Inferior parietal cortex (tissue), 1 donor: ENCODE data around the gene TMPRSS2.

Source experiments
- DNase-seq: peaks from one replicate; pipeline ENCODE4 v3.0.0-alpha.2; 2016; ENCODE audit errors: extremely low spot score

The TMPRSS2 gene

DNA sequence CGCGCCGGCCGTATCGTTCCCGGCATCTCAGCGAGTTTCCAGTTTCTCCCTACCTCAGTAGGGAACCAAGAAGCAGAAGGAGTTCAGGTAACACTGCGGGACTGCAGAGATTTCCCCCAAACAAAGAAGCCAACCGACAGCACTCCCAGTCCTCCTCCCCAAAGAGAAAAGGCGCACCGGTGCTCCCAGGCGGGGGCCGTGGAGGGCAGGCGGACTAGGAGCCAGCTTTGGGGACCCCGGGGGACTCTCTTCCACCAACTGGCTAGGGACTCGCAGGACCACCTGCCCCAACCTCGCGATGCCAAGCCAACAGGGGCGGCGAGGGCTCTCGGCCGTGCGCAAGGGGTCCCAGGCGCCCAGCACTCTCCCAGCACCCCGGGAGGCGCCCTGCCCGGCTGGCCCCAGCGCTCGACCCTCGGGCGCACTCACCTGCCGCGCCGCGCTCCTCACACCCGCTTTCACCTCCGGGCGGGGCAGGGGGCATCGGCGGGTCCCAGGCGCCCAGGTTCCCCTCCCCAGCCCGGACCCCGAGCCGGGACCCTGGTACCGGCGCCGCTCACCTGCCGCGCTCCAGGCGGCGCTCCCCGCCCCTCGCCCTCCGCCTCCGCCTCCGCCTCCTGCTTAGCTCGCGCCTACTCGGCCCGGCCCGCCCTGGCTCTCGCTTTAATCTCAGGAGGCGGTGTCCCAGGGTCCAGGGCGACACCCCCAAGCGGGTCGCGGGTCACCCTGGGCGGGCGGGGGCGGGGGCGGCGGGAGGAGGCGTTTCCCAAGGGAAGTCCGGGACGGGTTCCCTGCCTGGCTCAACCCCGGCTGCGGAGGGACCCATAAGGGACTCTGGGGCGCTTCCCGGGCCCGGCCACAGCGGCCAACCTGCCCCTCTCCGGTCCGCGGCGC is at the start of gene TMPRSS2:
Gene TMPRSS2 (minus strand): TSS at position 638 of the 894 bp plus-strand sequence. CDS start 10,025 bp downstream, outside the sequence.
- DNase-seq: no peak

DNA sequence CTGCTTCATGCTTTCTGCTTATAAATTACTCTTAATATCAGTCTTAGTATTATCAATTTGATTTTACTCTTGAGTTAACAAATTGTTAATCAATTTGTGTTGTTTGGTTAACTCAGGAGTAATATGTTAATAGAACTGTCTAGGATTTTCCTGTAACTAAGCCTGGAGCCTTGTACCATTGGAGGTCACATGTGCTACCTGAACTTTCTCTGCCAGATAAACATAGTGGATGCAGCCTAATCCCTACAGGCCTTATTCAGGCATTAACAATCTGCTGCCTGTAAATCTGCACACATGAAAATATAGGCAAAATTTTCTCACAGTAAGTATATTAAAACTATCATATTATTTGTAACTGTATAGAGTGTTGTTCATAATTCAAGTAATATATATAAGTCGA is 47.1 kb upstream of the TMPRSS2 start:
- no peak for DNase-seq

DNA sequence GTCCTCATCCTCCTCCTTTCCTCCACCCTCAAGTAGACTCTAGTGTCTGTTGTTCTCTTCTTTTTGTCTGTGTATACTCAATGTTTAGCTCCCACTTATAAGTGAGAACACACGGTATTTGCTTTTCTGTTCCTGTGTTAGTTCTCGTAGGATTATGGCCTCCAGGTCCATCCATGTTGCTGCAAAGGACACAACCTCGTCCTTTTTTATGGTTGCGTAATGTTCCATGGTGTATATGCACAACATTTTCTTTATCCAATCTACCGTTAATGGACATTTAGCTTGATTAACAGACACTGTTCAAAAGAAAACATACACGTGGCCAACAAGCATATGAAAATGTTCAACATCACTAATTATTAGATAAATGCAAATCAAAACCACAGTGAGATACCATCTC is 44.3 kb upstream of the TMPRSS2 start:
- DNase-seq: no peak

DNA sequence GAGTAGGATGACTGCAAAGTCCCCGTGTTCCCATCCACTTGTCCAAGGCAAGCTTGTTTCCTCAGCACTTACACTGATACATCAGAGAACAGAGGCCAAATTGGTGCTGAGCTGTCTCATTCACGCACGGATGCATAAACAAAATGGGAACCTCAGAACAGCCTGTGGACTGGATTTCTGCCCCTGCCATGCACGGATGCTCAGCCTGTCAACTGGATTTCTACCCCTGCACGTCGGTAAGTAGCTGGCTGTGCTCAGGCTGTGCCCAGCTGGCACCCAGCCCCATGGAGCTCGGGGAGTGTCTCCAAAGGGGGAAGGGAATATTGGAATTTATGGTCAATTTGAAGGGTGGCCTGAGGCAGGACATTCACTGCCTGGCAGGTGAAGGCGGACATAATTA is 40.8 kb upstream of the TMPRSS2 start:
- no peak for DNase-seq

DNA sequence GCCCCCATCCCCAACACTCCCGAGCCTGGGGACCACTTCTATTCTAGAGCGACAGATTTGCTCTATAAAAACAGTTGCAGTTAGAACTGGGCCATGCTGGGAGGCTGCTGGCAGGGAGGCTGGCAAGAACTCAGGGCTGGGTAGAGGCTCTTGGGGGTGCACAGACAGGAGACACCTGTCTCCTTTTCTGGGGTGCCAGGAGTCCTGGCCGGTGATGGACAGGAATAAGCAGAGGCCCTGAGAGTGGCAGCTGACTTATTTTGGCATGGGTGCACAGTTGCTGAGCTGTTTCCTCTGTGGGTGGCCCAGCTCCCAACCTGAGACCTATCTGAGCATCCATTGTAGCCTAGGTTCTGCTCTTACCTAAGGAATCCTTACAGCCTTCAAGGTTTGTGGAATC is 39.2 kb upstream of the TMPRSS2 start:
- no peak for DNase-seq

DNA sequence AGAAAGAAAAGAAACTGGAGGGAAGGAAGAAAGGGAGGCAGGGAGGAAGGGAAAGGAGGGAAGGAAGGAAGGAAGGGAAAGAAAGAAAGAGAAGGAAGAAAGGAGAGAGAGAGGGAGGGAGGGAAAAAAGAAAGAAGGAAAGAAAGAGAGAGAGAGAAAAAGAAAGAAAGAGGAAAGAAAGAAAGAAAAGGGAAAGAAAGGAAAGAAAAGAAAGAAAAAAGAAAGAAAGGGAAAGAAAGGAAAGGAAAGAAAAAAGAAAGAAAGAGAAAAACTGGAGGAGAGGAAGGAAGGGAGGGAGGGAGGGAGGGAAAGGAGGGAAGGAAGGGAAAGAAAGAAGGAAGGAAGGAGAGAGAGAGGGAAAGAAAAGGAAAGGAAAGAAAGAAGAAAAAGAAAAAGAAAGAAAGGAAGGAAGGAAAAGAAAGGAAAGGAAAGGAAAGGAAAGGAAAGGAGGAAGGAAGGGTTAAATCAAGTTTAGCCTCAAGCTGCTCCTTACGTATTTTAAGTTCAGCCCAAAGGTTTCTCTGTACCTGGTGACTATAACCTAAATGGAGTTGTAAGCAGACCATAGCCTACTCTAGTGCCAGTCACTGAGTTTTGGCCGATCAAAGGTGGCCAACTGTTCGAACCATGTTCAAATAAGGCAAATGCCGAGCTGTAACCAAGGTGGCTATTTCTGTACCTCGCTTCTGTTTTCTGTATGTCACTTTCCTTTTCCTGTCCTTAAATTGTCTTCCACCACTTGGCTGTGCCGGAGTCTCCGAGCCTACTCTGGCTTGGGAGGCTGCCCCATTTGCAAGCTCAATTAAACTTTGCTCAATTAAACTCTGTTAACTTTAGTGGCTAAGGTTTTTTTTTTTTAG is 37.8 kb upstream of the TMPRSS2 start:
- DNase-seq: no peak

DNA sequence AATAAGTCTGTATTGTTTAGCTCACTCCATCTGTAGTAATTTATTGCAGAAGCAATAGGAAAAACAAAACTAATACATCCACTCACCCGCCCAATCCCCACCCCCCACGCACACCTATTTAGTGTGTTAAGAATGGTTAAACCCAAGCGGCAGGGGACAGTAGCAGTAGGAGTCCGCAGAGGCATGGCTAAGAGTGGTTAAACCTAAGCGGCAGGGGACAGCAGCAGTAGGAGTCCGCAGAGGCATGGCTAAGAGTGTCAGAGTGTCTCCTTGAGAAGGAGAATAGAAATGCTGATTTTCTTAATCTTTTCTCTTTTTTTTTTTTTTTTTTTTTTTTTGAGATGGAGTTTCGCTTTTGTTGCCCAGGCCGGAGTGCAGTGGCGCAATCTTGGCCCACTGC is 34.8 kb upstream of the TMPRSS2 start:
- no peak for DNase-seq

DNA sequence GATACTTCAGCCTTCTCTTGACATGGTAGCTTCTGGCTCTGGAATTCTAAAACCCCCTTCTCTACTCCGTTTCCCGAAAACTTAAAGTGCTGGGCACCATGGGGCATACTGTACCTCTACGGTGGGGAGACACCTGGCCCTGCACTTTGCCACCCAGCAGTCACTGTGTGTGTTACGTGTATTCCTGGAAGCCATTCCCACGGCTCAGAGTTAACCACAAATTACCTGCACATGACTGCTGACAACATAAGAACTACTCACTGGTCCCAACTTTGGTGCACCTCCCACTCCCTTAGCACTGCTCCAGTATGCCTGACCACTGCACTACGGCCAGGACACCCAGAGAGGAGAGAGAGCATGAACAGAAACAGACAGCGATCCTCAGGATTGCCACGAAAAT is 29.4 kb upstream of the TMPRSS2 start:
- no peak for DNase-seq

DNA sequence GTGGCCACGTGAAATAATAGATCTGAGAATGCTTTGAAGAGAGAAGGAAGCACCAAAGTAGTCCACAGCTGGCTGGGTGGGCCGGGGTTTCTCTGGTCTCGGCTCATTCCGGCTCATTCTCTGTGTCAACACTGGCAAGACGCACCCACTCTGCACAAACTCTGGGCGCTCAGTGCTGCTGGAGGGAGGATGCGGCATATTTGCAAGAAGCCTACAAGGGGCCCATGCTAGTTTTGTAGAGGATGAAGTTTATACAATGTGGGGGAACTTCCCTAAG is 28.8 kb upstream of the TMPRSS2 start:
- no peak for DNase-seq

DNA sequence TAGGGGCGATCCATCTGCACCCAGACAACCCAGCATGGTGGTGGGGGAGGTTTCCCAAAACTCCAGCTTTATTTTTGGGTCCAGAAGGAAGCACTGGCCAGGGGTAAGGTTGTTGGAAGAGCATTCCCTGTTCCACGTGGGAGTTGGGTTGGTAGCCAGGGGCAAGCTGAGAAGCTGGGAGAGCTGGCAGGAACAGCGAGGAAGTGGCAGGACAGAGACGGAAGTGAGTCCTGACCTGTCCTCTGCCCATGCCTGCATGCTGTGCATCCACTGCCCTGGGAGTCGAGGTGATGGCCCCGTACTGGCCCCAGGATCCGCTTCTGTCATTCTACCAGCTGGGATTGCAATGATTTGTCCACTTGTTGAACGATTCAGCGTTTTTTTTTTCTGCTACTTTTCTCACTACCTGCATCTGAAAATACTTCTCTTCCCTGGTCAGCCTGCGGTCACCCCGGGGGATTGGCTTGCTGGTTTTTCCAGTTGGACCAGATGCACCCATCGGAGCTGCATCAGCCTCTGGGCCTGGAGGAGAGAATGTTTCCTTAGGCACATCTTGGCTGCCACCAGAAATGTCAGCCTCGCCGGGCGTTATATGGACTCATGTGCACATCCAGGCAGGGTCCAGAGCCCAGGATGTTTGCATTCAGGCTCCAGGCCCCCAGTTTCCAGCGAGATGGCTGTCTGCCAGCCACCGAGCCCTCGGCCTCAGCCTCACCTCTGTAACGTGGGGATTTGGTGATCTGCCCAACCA is 28.3 kb upstream of the TMPRSS2 start:
- DNase-seq: no peak

DNA sequence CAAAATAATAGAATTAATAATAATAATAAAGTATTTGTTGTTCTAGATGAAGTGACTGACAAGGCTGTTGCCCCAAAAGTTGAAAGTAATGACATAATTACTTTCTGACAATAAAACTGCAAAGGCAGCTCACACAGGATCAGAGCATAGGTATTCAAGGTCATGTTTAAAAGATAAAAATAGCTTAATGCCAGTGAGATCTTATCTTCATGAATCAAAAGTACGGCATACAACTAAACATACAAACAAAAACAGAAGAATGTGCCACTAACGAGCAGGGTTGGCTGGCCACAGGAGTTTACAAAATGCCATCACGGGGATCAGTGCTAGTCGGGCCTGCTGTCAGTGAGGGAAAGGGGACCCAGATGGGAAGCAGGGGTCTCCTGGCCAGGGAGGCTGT is 22.4 kb upstream of the TMPRSS2 start:
- no peak for DNase-seq

DNA sequence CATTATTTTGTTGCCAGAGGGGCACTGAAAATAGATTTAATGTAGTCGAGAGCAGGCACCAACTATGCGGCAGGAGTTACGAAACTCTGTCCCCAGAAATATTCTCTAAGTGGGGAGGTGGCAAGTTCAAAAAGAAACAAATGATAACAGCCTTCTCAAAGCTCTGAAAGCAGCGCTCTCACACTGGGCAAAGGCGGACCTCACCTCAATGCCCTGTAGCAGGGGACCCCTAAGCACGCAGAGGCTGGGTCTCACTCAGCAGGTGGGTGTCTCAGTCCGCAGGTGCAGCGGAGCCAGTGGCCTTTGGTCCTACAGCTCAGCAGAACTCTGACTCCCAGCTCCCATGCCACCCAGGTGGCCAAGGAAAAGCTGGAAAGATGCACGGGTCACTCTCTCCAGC is 21.8 kb upstream of the TMPRSS2 start:
- no peak for DNase-seq

DNA sequence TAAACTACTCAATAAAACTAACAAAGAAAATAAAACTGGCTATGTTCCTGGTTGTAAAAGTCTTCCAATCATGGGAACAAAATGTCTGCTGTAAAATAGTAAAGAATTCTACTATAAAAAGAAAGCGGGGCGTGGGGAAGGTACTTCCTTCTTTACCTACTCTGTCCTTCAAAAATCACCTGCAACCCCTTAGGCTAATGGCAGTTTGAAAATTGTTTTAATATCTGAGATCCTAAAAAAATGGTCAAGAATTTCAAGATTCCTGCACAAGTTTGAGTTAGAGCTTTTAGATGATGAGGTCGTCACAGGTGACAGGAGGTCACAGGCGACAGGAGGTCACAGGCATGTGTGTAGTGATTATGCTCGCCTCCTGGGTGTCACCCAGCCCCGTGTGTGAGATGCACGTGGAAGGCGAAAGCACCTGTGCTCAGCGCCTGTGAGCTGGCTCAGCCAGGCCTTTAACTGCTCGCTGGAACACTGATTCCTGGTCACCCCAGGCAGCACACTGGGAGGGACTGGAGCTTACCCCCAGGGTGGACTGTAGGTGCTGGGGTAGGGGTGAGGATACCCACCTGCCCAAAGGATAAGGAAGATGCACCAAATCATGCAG is 18.6 kb upstream of the TMPRSS2 start:
- DNase-seq: no peak

DNA sequence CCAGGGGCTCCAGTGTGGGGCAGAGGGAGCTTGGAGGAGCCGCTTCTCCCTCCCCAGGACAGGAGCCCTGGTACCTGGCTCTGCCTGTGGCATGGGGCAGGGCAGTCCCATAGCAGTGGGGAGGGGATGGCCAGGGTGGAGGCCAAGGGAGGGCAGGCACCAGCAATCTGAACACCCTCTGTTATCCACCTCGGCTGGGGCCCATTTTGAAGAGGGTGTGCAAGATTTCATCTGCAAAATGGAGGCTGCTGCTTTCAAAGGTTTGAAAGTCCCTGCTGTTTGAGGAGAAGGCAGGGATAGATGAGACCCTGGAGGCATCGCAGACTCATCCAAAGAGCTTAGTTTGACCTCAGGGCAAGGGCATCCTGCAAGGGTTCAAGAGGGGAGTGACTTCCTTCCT is 15.2 kb upstream of the TMPRSS2 start:
- DNase-seq: no peak

DNA sequence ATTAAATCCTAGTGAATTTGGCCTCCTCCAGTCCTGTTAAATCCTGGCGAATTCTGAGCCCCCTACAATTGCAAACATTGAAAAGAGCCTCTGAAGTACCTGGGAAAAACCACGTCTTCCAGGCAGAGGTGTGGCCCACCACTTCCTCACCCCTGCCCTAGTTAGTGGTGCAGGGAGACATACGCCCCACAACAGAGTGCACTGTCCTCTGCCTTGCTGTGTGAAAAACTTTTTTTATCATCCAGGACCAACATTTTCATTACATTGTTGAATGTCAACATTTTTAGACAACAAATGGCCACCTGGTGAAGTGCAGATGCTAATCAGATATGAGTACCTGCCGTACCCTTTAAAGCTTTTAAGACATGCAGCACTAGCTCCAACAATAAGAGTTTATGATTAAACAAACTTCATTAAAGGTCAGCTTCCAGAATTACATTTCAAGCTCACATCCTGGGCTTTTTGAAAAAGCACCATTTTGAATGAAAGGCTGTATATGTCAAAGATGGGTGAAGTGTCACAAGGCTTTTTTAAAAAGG is 13.6 kb upstream of the TMPRSS2 start:
- no peak for DNase-seq

DNA sequence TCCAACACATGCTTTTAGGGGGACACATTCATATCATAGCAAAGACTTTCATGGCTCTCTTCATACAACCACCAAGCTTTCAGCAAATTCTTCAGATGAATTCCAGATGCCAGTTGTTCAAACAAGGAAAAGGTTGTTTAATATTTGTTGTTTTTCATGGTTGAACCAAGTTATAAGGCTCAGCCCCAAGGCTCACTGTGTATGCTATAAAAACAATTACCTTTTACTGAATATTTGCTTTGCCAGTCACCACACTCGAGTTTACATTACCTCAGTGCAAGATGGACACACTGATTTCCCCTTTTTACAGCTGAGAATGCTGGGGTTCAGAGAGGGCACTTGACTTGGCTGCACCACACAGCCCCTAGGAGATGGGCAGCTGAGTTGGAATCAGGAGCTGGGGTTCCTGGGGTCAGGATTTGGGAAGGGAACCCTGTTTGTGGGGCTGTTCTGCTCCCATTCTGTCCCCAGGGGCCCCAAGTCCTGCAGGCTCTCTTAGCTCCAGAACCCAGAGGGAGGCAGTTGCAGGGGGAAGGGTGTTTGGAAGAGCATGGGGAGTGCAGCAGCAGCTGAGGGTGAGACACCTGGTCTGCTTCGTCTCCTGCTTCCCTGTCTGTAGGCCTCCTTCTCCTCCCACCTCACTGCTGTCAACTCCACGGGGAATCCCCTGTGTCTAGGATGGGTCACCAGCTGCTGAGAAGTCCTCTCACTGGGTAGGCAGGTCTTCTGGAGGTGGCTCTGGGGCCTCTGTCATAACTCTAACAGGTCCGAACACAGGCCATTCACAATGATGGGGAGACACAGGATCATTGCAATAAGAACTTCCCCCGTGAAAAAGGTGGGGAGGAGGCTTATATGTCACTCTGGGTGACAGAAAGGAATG is 12.8 kb upstream of the TMPRSS2 start:
- DNase-seq: no peak

DNA sequence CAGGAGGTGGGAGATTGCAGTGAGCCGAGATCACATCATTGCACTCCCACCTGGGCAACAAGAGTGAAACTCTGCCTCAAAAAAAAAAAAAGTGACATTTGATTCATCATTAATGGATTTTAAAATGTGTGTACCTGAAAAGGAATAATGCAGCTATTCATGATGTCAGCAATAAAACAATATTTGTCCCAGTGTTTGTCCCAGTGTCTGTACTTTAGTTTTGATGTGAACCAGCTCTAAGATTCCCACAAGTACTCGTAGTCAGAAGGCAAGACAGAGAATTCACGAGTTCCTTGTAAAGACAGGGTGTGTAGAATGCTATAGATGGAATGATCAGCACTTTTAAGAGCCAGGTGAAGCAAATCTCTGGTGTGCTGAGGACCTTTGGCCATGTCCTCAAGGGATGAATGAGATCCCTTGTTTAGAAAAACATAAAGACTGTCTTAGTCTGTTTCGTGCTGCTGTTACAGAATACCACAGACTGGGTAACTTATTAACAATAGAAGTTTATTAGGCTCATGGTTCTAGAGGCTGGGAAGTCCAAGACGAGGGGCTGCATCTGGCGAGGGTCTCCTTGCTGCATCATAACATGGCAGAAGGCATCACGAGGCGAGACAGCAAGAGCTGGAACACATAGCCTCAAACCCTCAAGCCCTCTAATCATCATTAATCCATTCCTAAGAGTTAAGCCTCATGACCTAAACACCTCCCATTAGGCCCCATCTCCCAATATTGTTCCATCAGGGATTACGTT is 12.0 kb upstream of the TMPRSS2 start:
- DNase-seq: no peak

DNA sequence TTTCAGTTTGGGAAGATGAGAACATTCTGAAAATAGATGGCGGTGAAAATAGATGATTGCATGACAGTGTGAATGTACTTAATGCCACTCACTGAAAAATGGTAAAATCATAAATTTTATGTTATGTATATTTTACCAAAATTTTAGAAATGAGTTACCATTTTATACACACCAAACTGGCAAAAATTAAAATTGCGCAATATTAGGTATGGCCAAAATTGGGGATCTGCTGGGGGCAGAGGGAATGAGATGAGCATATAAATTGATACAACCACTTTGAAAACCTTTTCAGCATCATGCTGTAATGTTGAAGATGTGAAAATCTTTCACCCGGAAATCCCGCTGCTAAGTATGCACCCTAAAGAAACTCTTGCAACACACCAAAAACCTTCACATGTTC is 10.8 kb upstream of the TMPRSS2 start:
- DNase-seq: no peak

DNA sequence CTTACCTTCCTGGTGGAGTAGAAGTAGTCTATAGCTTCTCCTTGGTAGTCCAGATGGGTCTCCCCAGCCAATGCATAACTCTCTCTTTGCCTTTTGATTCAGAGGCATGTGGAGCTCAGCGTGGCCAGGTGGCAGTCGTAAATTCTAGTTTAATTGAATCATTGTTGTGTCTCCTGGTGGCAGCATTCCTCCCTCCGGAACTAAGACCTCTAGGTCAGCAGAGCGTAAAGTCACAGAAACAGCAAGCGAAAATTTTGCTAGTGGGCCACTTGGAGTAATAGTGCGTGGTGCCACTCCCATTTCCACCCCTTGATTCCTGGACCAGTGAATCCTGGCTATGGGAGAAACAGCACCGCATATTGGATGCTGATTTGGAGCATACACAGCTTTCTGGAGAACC is 3.9 kb upstream of the TMPRSS2 start:
- no peak for DNase-seq

DNA sequence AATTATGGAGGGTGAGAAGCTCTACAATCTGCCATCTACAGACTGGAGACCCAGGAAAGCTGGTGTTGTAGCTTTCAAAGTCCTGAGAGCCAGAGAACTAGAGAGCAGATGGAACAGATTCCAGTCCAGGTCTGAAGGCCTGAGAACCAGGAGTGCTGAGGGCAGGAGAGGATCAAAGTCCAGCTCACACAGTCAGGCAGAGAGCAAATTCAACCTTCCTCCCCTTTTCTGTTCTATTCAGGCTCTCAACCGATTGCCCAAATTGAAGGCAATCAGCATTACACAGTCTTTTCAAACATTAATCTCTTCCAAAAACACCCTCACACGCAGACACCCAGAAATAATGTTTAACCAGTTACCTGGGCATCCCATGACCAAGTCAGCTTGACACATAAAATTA is 2.5 kb upstream of the TMPRSS2 start:
- no peak for DNase-seq
